ENCODE results near the gene KMT2B. TPM values are rescaled to one million over a fixed set of nuclear protein-coding genes. Genes with fewer than 3 reads are reported as not detected.

Gene KMT2B
- total and polyA plus RNA-seq, 9 of the 15 experiments (the other 6 are each of a cell fraction or from before 2014, with no cell fraction given) = 0.63 to 43.9 (median 8.1) TPM

GRCh38 chr19:35752746-35753350 lies 35.0 kb downstream of the KMT2B start (continued):
- TF ChIP-seq, protein P1, sequence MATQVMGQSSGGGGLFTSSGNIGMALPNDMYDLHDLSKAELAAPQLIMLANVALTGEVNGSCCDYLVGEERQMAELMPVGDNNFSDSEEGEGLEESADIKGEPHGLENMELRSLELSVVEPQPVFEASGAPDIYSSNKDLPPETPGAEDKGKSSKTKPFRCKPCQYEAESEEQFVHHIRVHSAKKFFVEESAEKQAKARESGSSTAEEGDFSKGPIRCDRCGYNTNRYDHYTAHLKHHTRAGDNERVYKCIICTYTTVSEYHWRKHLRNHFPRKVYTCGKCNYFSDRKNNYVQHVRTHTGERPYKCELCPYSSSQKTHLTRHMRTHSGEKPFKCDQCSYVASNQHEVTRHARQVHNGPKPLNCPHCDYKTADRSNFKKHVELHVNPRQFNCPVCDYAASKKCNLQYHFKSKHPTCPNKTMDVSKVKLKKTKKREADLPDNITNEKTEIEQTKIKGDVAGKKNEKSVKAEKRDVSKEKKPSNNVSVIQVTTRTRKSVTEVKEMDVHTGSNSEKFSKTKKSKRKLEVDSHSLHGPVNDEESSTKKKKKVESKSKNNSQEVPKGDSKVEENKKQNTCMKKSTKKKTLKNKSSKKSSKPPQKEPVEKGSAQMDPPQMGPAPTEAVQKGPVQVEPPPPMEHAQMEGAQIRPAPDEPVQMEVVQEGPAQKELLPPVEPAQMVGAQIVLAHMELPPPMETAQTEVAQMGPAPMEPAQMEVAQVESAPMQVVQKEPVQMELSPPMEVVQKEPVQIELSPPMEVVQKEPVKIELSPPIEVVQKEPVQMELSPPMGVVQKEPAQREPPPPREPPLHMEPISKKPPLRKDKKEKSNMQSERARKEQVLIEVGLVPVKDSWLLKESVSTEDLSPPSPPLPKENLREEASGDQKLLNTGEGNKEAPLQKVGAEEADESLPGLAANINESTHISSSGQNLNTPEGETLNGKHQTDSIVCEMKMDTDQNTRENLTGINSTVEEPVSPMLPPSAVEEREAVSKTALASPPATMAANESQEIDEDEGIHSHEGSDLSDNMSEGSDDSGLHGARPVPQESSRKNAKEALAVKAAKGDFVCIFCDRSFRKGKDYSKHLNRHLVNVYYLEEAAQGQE (IDR thresholded peaks at IDR 0.05; ENCODE audit: borderline replicate concordance) = no peak
- TF ChIP-seq, protein P1 (CRISPR knock-in tag; IDR thresholded peaks at IDR 0.05; ENCODE audit: low read depth) = no peak
- TF ChIP-seq ZBTB17 (CRISPR knock-in tag; IDR thresholded peaks at IDR 0.05) (no peak), SREBF1 (IDR thresholded peaks at IDR 0.05; ENCODE audit: borderline replicate concordance, low read depth, low read length) (no peak), NR2C1 (IDR thresholded peaks at IDR 0.05) (no peak), NR2C1 (tag; IDR thresholded peaks at IDR 0.05) (no peak), EHMT2 (IDR thresholded peaks at IDR 0.05) (no peak), EWSR1 (IDR thresholded peaks at IDR 0.05; ENCODE audit: borderline replicate concordance, low read depth, partially characterized antibody) (no peak), GABPB2 (CRISPR knock-in tag; conservative IDR thresholded peaks at IDR 0.05) (no peak), TFAM (CRISPR knock-in tag; conservative IDR thresholded peaks at IDR 0.05) (no peak)
- TF ChIP-seq, protein P2, sequence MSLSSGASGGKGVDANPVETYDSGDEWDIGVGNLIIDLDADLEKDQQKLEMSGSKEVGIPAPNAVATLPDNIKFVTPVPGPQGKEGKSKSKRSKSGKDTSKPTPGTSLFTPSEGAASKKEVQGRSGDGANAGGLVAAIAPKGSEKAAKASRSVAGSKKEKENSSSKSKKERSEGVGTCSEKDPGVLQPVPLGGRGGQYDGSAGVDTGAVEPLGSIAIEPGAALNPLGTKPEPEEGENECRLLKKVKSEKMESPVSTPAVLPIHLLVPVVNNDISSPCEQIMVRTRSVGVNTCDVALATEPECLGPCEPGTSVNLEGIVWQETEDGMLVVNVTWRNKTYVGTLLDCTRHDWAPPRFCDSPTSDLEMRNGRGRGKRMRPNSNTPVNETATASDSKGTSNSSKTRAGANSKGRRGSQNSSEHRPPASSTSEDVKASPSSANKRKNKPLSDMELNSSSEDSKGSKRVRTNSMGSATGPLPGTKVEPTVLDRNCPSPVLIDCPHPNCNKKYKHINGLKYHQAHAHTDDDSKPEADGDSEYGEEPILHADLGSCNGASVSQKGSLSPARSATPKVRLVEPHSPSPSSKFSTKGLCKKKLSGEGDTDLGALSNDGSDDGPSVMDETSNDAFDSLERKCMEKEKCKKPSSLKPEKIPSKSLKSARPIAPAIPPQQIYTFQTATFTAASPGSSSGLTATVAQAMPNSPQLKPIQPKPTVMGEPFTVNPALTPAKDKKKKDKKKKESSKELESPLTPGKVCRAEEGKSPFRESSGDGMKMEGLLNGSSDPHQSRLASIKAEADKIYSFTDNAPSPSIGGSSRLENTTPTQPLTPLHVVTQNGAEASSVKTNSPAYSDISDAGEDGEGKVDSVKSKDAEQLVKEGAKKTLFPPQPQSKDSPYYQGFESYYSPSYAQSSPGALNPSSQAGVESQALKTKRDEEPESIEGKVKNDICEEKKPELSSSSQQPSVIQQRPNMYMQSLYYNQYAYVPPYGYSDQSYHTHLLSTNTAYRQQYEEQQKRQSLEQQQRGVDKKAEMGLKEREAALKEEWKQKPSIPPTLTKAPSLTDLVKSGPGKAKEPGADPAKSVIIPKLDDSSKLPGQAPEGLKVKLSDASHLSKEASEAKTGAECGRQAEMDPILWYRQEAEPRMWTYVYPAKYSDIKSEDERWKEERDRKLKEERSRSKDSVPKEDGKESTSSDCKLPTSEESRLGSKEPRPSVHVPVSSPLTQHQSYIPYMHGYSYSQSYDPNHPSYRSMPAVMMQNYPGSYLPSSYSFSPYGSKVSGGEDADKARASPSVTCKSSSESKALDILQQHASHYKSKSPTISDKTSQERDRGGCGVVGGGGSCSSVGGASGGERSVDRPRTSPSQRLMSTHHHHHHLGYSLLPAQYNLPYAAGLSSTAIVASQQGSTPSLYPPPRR (CRISPR knock-in tag; IDR thresholded peaks at IDR 0.05; ENCODE audit: borderline replicate concordance) = no peak

All from K562 (cell line).